HEK293 (cell line): Measurements from ENCODE around the gene CDK2.

Source experiments
- CTCF ChIA-PET: fragments of 350-600 bp; formaldehyde crosslinking; extraction: SDS; loops from one replicate; lab custom pipeline; 2021; ENCODE audit warnings: antibody characterized with exemption; lab: Yijun Ruan, JAX
- POLR2A ChIA-PET: fragments of 300-600 bp; formaldehyde crosslinking; extraction: SDS; loops from one replicate; lab custom pipeline; 2020; ENCODE audit warnings: antibody characterized with exemption, inconsistent platforms; lab: Yijun Ruan, JAX
- H3K27ac ChIP-seq: fragments of 200-500 bp; sonication (Bioruptor generic); 2 replicates; pipeline ENCODE4 v1.5.1; 2014; ENCODE audit warnings: low read depth, low read length, control low read depth, inconsistent platforms; ENCODE audit errors: extremely low read depth
- H3K36me3 ChIP-seq, 2 experiments: fragments of 200-500 bp in 1 of 2; sonication (Bioruptor generic) in 1 of 2; 1 replicate in 1 of 2; 2 replicates in 1 of 2; pipeline ENCODE4 v1.5.1; 2014 to 2017; ENCODE audit warnings: inconsistent platforms in 2 of 2, low read length in 2 of 2; ENCODE audit not compliant: control insufficient read depth in 2 of 2, insufficient read depth in 1 of 2
- H3K4me1 ChIP-seq: fragments of 200-500 bp; sonication (Bioruptor generic); 2 replicates; pipeline ENCODE4 v1.5.1; 2014; ENCODE audit warnings: mild to moderate bottlenecking, low read length, inconsistent platforms; ENCODE audit not compliant: control insufficient read depth, insufficient read depth
- H3K4me3 ChIP-seq: 2 replicates; pipeline ENCODE4 v1.5.1; 2011; ENCODE audit warnings: low read depth, mild to moderate bottlenecking, control low read depth, low read length, moderate library complexity
- H3K9me3 ChIP-seq: fragments of 200-500 bp; sonication (Bioruptor generic); 2 replicates; pipeline ENCODE4 v1.5.1; 2014; ENCODE audit warnings: low read depth, low read length, inconsistent platforms; ENCODE audit not compliant: control insufficient read depth, insufficient read depth
- GLIS1 ChIP-seq: fragments of 450-650 bp; formaldehyde crosslinking; IDR thresholded peaks from 2 replicates; pipeline ENCODE4 v1.5.1; 2016; ENCODE audit warnings: missing biosample characterization, missing genetic modification characterization
- MZF1 ChIP-seq: fragments of 450-650 bp; formaldehyde crosslinking; IDR thresholded peaks from 2 replicates; pipeline ENCODE4 v1.5.1; 2017; ENCODE audit warnings: missing biosample characterization, missing genetic modification characterization, borderline replicate concordance
- OSR2 ChIP-seq: fragments of 450-650 bp; formaldehyde crosslinking; IDR thresholded peaks from 2 replicates; pipeline ENCODE4 v1.5.1; 2016; ENCODE audit warnings: missing biosample characterization, missing genetic modification characterization
- PRDM1 ChIP-seq: fragments of 450-650 bp; formaldehyde crosslinking; IDR thresholded peaks from 2 replicates; pipeline ENCODE4; 2016; ENCODE audit warnings: missing biosample characterization, missing genetic modification characterization
- ZBTB10 ChIP-seq: fragments of 450-650 bp; formaldehyde crosslinking; IDR thresholded peaks from 2 replicates; pipeline ENCODE4 v1.5.1; 2016; ENCODE audit warnings: missing biosample characterization, missing genetic modification characterization
- ZBTB48 ChIP-seq: fragments of 450-650 bp; formaldehyde crosslinking; IDR thresholded peaks from 2 replicates; pipeline ENCODE4 v1.5.1; 2016; ENCODE audit warnings: missing biosample characterization, missing genetic modification characterization
- ZFHX2 ChIP-seq: fragments of 450-650 bp; formaldehyde crosslinking; conservative IDR thresholded peaks from 2 replicates; pipeline ENCODE4 v1.5.1; 2016; ENCODE audit warnings: missing biosample characterization, missing genetic modification characterization
- ZFP41 ChIP-seq: fragments of 450-650 bp; formaldehyde crosslinking; IDR thresholded peaks from 2 replicates; pipeline ENCODE4 v1.5.1; 2016; ENCODE audit warnings: missing biosample characterization, missing genetic modification characterization, borderline replicate concordance
- ZNF114 ChIP-seq: fragments of 450-650 bp; formaldehyde crosslinking; IDR thresholded peaks from 2 replicates; pipeline ENCODE4 v1.5.0; 2017; ENCODE audit warnings: missing biosample characterization, missing genetic modification characterization
- ZNF19 ChIP-seq: fragments of 450-650 bp; formaldehyde crosslinking; IDR thresholded peaks from 2 replicates; pipeline ENCODE4; 2016; ENCODE audit warnings: missing biosample characterization, missing genetic modification characterization, low read depth
- ZNF37A ChIP-seq: fragments of 450-650 bp; IDR thresholded peaks from 2 replicates; pipeline ENCODE4 v1.5.1; 2018; ENCODE audit warnings: missing biosample characterization, missing genetic modification characterization
- ZNF404 ChIP-seq: fragments of 450-650 bp; formaldehyde crosslinking; IDR thresholded peaks from 2 replicates; pipeline ENCODE4 v1.5.1; 2017; ENCODE audit warnings: missing biosample characterization, missing genetic modification characterization
- ZNF529 ChIP-seq: fragments of 450-650 bp; formaldehyde crosslinking; IDR thresholded peaks from 2 replicates; pipeline ENCODE4 v1.5.1; 2017; ENCODE audit warnings: missing genetic modification characterization, missing biosample characterization; ENCODE audit not compliant: insufficient replicate concordance
- ZNF549 ChIP-seq: fragments of 450-650 bp; IDR thresholded peaks from 2 replicates; pipeline ENCODE4 v1.5.1; 2018; ENCODE audit warnings: missing biosample characterization, missing genetic modification characterization, mild to moderate bottlenecking, inconsistent platforms, moderate library complexity
- ZNF664 ChIP-seq: fragments of 450-650 bp; formaldehyde crosslinking; IDR thresholded peaks from 2 replicates; pipeline ENCODE4 v1.5.1; 2016; ENCODE audit warnings: missing biosample characterization, missing genetic modification characterization
- ZSCAN23 ChIP-seq: fragments of 450-650 bp; formaldehyde crosslinking; IDR thresholded peaks from 2 replicates; pipeline ENCODE4 v1.5.1; 2016; ENCODE audit warnings: missing biosample characterization, missing genetic modification characterization
- TF ChIP-seq, protein P1 (sequence below): fragments of 450-650 bp; formaldehyde crosslinking; IDR thresholded peaks from 2 replicates; pipeline ENCODE4 v1.5.1; 2016; ENCODE audit warnings: missing biosample characterization, missing genetic modification characterization
- TF ChIP-seq, protein P2 (sequence below): fragments of 450-650 bp; formaldehyde crosslinking; IDR thresholded peaks from 2 replicates; pipeline ENCODE4 v1.5.1; 2016; ENCODE audit warnings: missing biosample characterization, missing genetic modification characterization

Gene CDK2

DNA sequence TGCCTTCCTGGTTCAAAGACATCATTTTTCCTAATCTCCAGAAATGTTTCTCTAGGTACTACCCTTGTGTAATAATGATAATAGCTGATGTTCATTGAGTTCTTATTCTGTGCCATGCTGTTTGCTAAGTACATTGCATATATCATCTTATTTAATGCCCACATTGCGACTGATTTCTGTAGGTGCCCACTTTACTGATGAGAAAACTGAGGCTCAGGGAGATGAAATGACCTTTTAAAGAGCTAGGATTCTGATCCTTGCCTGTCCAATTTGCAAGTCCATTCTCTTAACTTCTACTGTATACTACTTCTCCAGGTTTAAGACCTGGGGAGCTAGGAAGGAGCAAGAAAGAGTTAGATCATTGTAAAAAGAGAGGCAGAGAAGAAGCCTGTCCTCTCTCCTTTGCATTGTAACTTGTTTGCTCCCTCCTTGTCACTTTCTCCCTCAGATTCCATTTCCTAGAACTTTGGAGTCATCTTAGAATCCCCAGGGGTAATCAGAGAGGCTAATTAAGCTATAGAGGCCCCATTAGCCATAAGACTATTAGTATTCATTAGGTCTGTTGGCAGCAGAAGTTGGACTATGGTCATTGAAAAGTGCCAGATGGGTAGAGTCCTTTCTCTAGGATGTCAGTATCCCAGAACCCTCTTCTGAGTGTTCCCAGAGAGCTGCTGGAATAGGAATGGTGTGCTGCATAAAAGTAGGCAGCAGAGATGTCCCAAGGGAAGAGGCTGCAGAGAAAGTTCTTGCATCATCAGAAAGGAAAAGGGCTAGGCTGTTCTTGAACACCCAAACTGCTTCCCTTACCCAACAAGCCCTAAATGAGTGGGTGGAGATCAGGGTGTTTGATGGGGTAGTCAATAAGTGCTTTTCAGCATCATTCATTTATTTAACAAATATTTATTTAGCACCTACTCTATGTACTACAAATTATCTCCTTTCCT is 32.6 kb upstream of the CDK2 start:
- TF ChIP-seq ZNF114 (tag by site-specific recombination) (no peak), MZF1 (tag by site-specific recombination) (no peak), PRDM1 (peak; percentile 72), ZNF664 (tag by site-specific recombination) (peak; percentile 74; the same call in 1 of the 2 replicates), ZFHX2 (tag by site-specific recombination) (0 out of 2 replicates have a peak, but pooled peaks have one; percentile 18)
- H3K27ac ChIP-seq: no peak overlapping the region
- ChIA-PET POLR2A (interaction anchor here (0.5 to 2.1 kb wide), 6 partner anchors 34 to 193 kb away, joined by 3 to 13 read pairs (median 5); partner anchors contain the start of genes ORMDL2, RAB5B, SARNP and SUOX), CTCF (interaction anchor here (0.5 to 1.8 kb wide), 10 partner anchors 22 to 1555 kb away, joined by 3 to 8 read pairs (median 4); partner anchors contain the start of gene RAB5B)
- H3K36me3 ChIP-seq: no peaks in the 10 kb centered on the region
- H3K4me3 ChIP-seq: no peak overlapping the region
- peaks cover 4% of the 10 kb centered on the region; the same call in 1 of the 2 replicates for H3K4me1 ChIP-seq
- no peaks in the 10 kb centered on the region for H3K9me3 ChIP-seq

- Histone ChIP-seq H3K4me1 (peaks cover 4% of the 10 kb centered on the region; the same call in 1 of the 2 replicates), H3K36me3 (no peaks in the 10 kb centered on the region), H3K27ac (no peak overlapping the region), H3K4me3 (no peak overlapping the region), H3K9me3 (no peaks in the 10 kb centered on the region)
- ChIA-PET CTCF (interaction anchor here (0.6 to 0.9 kb wide), 5 partner anchors 104 to 218 kb away, joined by 3 to 6 read pairs (median 4); no protein-coding TSS in a partner anchor), POLR2A (interaction anchor here (0.5 to 1.8 kb wide), 3 partner anchors 117 to 193 kb away, joined by 3 to 7 read pairs (median 3); partner anchors contain the start of genes ORMDL2 and SARNP)
- TF ChIP-seq ZFP41 (tag by site-specific recombination): no peak
- TF ChIP-seq OSR2: no peak
- TF ChIP-seq GLIS1 (tag by site-specific recombination): no peak
- TF ChIP-seq ZNF19: no peak
- TF ChIP-seq, protein P1, sequence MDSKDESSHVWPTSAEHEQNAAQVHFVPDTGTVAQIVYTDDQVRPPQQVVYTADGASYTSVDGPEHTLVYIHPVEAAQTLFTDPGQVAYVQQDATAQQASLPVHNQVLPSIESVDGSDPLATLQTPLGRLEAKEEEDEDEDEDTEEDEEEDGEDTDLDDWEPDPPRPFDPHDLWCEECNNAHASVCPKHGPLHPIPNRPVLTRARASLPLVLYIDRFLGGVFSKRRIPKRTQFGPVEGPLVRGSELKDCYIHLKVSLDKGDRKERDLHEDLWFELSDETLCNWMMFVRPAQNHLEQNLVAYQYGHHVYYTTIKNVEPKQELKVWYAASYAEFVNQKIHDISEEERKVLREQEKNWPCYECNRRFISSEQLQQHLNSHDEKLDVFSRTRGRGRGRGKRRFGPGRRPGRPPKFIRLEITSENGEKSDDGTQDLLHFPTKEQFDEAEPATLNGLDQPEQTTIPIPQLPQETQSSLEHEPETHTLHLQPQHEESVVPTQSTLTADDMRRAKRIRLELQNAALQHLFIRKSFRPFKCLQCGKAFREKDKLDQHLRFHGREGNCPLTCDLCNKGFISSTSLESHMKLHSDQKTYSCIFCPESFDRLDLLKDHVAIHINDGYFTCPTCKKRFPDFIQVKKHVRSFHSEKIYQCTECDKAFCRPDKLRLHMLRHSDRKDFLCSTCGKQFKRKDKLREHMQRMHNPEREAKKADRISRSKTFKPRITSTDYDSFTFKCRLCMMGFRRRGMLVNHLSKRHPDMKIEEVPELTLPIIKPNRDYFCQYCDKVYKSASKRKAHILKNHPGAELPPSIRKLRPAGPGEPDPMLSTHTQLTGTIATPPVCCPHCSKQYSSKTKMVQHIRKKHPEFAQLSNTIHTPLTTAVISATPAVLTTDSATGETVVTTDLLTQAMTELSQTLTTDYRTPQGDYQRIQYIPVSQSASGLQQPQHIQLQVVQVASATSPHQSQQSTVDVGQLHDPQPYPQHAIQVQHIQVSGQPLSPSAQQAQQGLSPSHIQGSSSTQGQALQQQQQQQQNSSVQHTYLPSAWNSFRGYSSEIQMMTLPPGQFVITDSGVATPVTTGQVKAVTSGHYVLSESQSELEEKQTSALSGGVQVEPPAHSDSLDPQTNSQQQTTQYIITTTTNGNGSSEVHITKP (tag by site-specific recombination): no peak
- TF ChIP-seq ZNF37A (tag by site-specific recombination): no peak
- no peak for TF ChIP-seq ZSCAN23 (tag by site-specific recombination)
- TF ChIP-seq, protein P2, sequence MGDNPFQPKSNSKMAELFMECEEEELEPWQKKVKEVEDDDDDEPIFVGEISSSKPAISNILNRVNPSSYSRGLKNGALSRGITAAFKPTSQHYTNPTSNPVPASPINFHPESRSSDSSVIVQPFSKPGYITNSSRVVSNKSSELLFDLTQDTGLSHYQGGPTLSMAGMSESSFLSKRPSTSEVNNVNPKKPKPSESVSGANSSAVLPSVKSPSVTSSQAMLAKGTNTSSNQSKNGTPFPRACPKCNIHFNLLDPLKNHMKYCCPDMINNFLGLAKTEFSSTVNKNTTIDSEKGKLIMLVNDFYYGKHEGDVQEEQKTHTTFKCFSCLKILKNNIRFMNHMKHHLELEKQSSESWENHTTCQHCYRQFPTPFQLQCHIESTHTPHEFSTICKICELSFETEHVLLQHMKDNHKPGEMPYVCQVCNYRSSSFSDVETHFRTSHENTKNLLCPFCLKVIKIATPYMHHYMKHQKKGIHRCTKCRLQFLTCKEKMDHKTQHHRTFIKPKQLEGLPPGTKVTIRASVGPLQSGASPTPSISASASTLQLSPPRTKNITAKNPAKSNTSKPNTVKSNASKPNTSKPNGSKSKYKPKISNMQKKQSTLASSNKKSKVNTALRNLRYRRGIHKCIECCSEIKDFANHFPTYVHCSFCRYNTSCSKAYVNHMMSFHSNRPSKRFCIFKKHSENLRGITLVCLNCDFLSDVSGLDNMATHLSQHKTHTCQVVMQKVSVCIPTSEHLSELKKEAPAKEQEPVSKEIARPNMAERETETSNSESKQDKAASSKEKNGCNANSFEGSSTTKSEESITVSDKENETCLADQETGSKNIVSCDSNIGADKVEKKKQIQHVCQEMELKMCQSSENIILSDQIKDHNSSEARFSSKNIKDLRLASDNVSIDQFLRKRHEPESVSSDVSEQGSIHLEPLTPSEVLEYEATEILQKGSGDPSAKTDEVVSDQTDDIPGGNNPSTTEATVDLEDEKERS: no peak
- TF ChIP-seq ZBTB48 (tag by site-specific recombination): no peak
- TF ChIP-seq ZNF404: no peak
- TF ChIP-seq ZNF529 (tag by site-specific recombination): no peak
- no peak for TF ChIP-seq ZBTB10
- no peak for TF ChIP-seq ZNF549 (tag by site-specific recombination)
Observed at GRCh38 chr12:55934773-55935172, 31.9 kb upstream of the CDK2 start.
